Fibroblast of lung (primary cell): ENCODE results near the gene ERFL. TPM values are rescaled to one million over a fixed set of nuclear protein-coding genes. Genes with fewer than 3 reads are reported as not detected.

Experiments used
- DNase-seq, 2 donors: peaks; one replicate each; pipeline versions ENCODE4 v3.0.0 to v3.0.0-alpha.2; 2010; ENCODE audit warnings: low read depth in 2 of 2
- H2AFZ ChIP-seq: 2 replicates; pipeline ENCODE4 v1.5.1; 2012; ENCODE audit warnings: low read length, control low read depth, inconsistent platforms
- H3K27ac ChIP-seq: 2 replicates; pipeline ENCODE4 v1.5.1; 2011; ENCODE audit warnings: low read length, control low read depth; ENCODE audit not compliant: insufficient read depth
- H3K27me3 ChIP-seq: 2 replicates; pipeline ENCODE4 v1.5.1; 2011; ENCODE audit warnings: mild to moderate bottlenecking, low read length; ENCODE audit not compliant: control insufficient read depth, insufficient read depth
- H3K36me3 ChIP-seq: 2 replicates; pipeline ENCODE4 v1.5.1; 2011; ENCODE audit warnings: low read length; ENCODE audit not compliant: control insufficient read depth, insufficient read depth
- H3K4me1 ChIP-seq: 2 replicates; pipeline ENCODE4 v1.5.1; 2011; ENCODE audit warnings: low read length; ENCODE audit not compliant: control insufficient read depth, insufficient read depth; ENCODE audit errors: extremely low read depth
- H3K4me2 ChIP-seq: 2 replicates; pipeline ENCODE4 v1.5.1; 2011; ENCODE audit warnings: low read length, control low read depth; ENCODE audit not compliant: insufficient read depth; ENCODE audit errors: extremely low read depth
- H3K4me3 ChIP-seq, 4 experiments: fragments of 200-600 bp in 1 of 4; sonication (generic) in 1 of 4; replicated peaks in 1 of 4; 2 replicates each; pipeline ENCODE4 v1.5.1; 2011 to 2016; ENCODE audit warnings: low read length in 4 of 4, low read depth in 3 of 4, mild to moderate bottlenecking in 3 of 4, control low read depth in 2 of 4, inconsistent platforms in 1 of 4, mixed read lengths in 1 of 4; ENCODE audit not compliant: insufficient read depth in 1 of 4; ENCODE audit errors: control extremely low read depth in 1 of 4
- H3K79me2 ChIP-seq: 2 replicates; pipeline ENCODE4 v1.5.1; 2012; ENCODE audit warnings: mild to moderate bottlenecking, low read length, inconsistent platforms; ENCODE audit not compliant: control insufficient read depth, insufficient read depth
- H3K9ac ChIP-seq: 2 replicates; pipeline ENCODE4 v1.5.1; 2011; ENCODE audit warnings: mild to moderate bottlenecking, low read length, control low read depth; ENCODE audit not compliant: insufficient read depth
- H3K9me3 ChIP-seq: 2 replicates; pipeline ENCODE4 v1.5.1; 2012; ENCODE audit warnings: low read depth, low read length; ENCODE audit not compliant: control insufficient read depth, insufficient read depth
- H4K20me1 ChIP-seq: 2 replicates; pipeline ENCODE4 v1.5.1; 2011; ENCODE audit warnings: low read length; ENCODE audit not compliant: control insufficient read depth, insufficient read depth; ENCODE audit errors: extremely low read depth
- EZH2 ChIP-seq: IDR thresholded peaks from 2 replicates; pipeline ENCODE4 v1.5.1; 2012; ENCODE audit warnings: low read length, control low read depth, mild to moderate bottlenecking; ENCODE audit errors: missing control alignments
- polyA plus RNA-seq, 2 donors: library from polyadenylated mRNA; depleted of rRNA in 1 of 2; stranded (reverse) in 1 of 2; unstranded in 1 of 2; fragments of >200 nt; gene quantifications; 2 replicates each; pipeline ENCODE4 v1.2.1, GENCODE V29; 2011 to 2012; ENCODE audit warnings: missing spikeins in 1 of 2
- total RNA-seq: library from RNA; depleted of rRNA; stranded (reverse); fragments of >200 nt; gene quantifications from 2 replicates; pipeline ENCODE4 v1.2.1, GENCODE V29; 2014
- TF ChIP-seq, protein P1 (sequence below), 2 donors: IDR thresholded peaks in 1 of 2; conservative IDR thresholded peaks in 1 of 2; 1 replicate in 1 of 2; 2 replicates in 1 of 2; pipeline ENCODE4 v1.5.1; 2011 to 2012; ENCODE audit warnings: low read length in 2 of 2, control low read depth in 1 of 2, inconsistent platforms in 1 of 2, low read depth in 1 of 2, mild to moderate bottlenecking in 1 of 2

Gene ERFL
- total and polyA plus RNA-seq, 2 donors (not counting 1 experiment from before 2014, with no cell fraction given) = under 0.01 to 0.03 TPM

DNA sequence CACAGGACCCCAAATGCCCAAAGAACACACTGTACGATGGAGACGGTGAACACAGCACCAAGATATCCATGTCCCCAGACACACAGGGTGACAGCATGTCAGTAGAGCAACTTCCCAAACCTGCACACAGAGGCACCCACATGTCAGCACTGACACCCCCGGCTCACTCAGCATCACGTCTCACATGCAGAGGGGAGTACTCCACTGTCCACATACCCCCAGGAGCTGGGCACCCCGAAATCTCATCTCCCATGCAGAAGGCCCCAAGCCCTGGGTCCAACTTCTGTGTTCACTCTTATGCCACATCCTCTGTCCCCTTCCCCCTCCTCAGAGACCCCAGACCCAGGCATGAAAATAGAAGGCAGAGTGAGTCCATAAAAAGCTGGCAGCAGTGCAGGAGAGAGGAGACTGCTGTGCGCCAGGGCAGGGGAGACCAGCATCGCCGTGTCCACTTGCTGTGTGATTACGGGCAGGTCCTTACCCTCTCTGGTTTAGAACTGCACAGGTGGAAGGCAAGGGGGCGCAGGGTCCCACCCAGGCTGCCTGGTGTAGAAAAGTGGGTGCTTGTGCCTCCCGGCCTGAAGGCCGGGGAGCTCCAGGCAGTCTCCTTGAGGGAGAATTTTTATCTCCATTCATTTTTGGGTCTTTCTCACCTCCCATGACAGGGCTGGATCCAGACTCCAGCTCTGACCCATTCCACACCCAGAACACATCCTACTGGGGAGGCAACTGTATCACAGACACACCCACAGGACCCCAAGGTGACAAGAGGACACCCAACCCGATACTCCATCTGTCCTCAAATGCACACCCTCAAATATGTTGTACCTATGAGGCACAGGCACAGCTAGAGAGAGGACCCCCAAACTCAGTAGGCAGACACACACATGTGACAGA, 17.0 kb downstream of the ERFL start:
- no peaks in the 10 kb centered on the region for H3K4me1 ChIP-seq
- no peak overlapping the region for H3K4me2 ChIP-seq
- no peak overlapping the region for H3K9ac ChIP-seq
- H3K4me3 ChIP-seq = no peak overlapping the region
- H2AFZ ChIP-seq = no peak overlapping the region
- no peak overlapping the region for H3K27ac ChIP-seq
- H3K36me3 ChIP-seq = peaks cover 1% of the 10 kb centered on the region
- H3K27me3 ChIP-seq = peaks cover 41% of the 10 kb centered on the region
- DNase-seq = no peak
- no peaks in the 10 kb centered on the region for H3K9me3 ChIP-seq
- TF ChIP-seq, protein P1, sequence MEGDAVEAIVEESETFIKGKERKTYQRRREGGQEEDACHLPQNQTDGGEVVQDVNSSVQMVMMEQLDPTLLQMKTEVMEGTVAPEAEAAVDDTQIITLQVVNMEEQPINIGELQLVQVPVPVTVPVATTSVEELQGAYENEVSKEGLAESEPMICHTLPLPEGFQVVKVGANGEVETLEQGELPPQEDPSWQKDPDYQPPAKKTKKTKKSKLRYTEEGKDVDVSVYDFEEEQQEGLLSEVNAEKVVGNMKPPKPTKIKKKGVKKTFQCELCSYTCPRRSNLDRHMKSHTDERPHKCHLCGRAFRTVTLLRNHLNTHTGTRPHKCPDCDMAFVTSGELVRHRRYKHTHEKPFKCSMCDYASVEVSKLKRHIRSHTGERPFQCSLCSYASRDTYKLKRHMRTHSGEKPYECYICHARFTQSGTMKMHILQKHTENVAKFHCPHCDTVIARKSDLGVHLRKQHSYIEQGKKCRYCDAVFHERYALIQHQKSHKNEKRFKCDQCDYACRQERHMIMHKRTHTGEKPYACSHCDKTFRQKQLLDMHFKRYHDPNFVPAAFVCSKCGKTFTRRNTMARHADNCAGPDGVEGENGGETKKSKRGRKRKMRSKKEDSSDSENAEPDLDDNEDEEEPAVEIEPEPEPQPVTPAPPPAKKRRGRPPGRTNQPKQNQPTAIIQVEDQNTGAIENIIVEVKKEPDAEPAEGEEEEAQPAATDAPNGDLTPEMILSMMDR (conservative IDR thresholded peaks at IDR 0.05 in 1 of 2, IDR thresholded peaks at IDR 0.05 in 1 of 2; ENCODE audit: low read depth in 1 of 2, low read length in 2 of 2) = no peak
- TF ChIP-seq EZH2 = no peak
- no peaks in the 10 kb centered on the region for H4K20me1 ChIP-seq
- no peaks in the 10 kb centered on the region for H3K79me2 ChIP-seq

DNA sequence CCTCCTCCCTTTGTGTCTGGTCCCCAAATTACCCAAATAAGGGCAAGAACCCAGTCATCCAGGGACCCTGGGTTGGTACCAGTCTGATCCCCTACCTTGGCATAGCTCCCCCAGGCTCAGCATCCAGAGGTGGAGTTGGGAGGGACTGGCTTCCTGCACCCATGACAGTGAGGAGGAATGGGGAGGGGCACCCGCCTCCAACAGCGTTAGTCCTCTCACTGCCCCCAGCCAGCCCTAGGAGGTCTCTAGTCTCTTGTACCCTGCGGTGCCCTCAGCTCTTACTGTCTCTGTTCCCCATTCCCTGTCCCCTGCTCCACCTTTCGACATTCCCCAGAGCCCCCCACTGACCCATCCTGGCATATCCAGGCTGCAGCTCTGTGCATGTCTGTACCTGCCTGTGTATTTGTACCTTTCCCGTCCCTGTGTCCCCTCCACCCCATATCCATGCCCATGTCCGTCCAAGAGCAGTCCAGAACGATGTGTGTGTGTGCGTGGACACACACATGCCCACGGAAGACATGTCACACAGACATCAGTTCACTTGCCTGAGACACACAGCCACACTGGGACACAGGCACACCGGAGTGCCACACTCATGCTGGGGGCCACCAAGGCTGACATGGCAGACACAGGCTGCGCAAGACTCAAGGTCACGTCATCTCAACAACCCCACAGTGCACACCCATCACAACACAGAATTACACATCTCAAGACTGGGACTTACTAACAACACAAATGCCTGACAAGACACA, 17.8 kb downstream of the ERFL start:
- no peak overlapping the region for H2AFZ ChIP-seq
- no peaks in the 10 kb centered on the region for H3K4me1 ChIP-seq
- no peak for TF ChIP-seq EZH2
- TF ChIP-seq, protein P1 (conservative IDR thresholded peaks at IDR 0.05 in 1 of 2, IDR thresholded peaks at IDR 0.05 in 1 of 2; ENCODE audit: low read depth in 1 of 2, low read length in 2 of 2) = no peak

DNA sequence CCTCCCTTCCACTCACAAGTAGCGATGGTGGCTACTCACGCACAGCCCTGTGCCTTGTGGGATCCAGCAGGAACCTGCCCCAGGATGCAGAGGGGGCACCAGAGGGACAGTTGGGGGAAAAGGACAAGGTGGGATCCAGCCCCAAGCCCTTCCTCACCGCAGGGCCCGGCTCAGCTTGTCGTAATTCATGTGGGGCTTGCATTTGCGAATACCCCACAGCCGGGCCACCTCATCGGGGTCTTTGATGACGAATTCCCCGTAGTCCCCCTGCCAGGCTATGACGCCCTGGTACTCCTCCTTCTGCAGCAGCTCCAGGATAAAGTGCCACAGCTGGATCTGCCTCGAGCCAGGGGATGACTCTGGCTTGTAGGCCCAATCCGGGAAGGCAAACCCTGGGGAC, 18.5 kb downstream of the ERFL start:
- Histone ChIP-seq H3K9ac (no peak overlapping the region), H3K27me3 (peaks cover 31% of the 10 kb centered on the region), H3K9me3 (no peaks in the 10 kb centered on the region), H3K4me3 (no peak overlapping the region), H3K36me3 (peaks cover 9% of the 10 kb centered on the region), H3K79me2 (no peaks in the 10 kb centered on the region), H3K4me2 (no peak overlapping the region), H4K20me1 (no peaks in the 10 kb centered on the region), H3K4me1 (no peaks in the 10 kb centered on the region), H3K27ac (no peak overlapping the region), H2AFZ (no peak overlapping the region)
- TF ChIP-seq, protein P1 (conservative IDR thresholded peaks at IDR 0.05 in 1 of 2, IDR thresholded peaks at IDR 0.05 in 1 of 2; ENCODE audit: low read depth in 1 of 2, low read length in 2 of 2) = no peak
- TF ChIP-seq EZH2 = no peak
- DNase-seq = no peak

More for the DNA sequence above, 17.8 kb downstream of the ERFL start:
- H4K20me1 ChIP-seq = no peaks in the 10 kb centered on the region
- peaks cover 35% of the 10 kb centered on the region for H3K27me3 ChIP-seq
- H3K9me3 ChIP-seq = no peaks in the 10 kb centered on the region
- H3K79me2 ChIP-seq = no peaks in the 10 kb centered on the region
- DNase-seq = no peak
- no peak overlapping the region for H3K4me2 ChIP-seq
- H3K36me3 ChIP-seq = peaks cover 5% of the 10 kb centered on the region
- no peak overlapping the region for H3K4me3 ChIP-seq
- no peak overlapping the region for H3K9ac ChIP-seq
- no peak overlapping the region for H3K27ac ChIP-seq
